Loucy (cell line): ENCODE measurements around the gene SH3PXD2A.

ENCODE experiments used
- H2AFZ ChIP-seq: fragments of 200-600 bp; sonication (generic); 2 replicates; pipeline ENCODE4 v1.6.0; 2016; ENCODE audit warnings: antibody characterized with exemption, mild to moderate bottlenecking, low read length, moderate library complexity
- H3F3A ChIP-seq: fragments of 200-600 bp; 2 replicates; pipeline ENCODE4 v1.6.0; 2016; ENCODE audit warnings: antibody characterized with exemption, low read depth, mild to moderate bottlenecking
- H3K27me3 ChIP-seq: fragments of 200-600 bp; sonication (generic); 2 replicates; pipeline ENCODE4 v1.6.1; 2014; ENCODE audit warnings: low read length, mild to moderate bottlenecking; ENCODE audit not compliant: insufficient read depth, poor library complexity, severe bottlenecking
- H3K36me3 ChIP-seq: fragments of 200-600 bp; sonication (generic); 2 replicates; pipeline ENCODE4 v1.6.1; 2016; ENCODE audit warnings: low read length; ENCODE audit not compliant: insufficient read depth
- H3K4me1 ChIP-seq: fragments of 200-600 bp; sonication (generic); 2 replicates; pipeline ENCODE4 v1.5.1; 2014; ENCODE audit warnings: low read length, mild to moderate bottlenecking; ENCODE audit not compliant: insufficient read depth, poor library complexity, severe bottlenecking
- H3K4me2 ChIP-seq: fragments of 200-600 bp; sonication (generic); 2 replicates; pipeline ENCODE4 v1.6.0; 2014; ENCODE audit warnings: antibody characterized with exemption, low read length, low read depth, mild to moderate bottlenecking; ENCODE audit not compliant: poor library complexity, severe bottlenecking
- H3K4me3 ChIP-seq: fragments of 200-600 bp; sonication (generic); 2 replicates; pipeline ENCODE4 v1.5.1; 2014; ENCODE audit warnings: low read length, mild to moderate bottlenecking, mixed read lengths; ENCODE audit not compliant: poor library complexity, severe bottlenecking
- H3K79me2 ChIP-seq: fragments of 200-600 bp; sonication (generic); 2 replicates; pipeline ENCODE4 v1.6.1; 2014; ENCODE audit warnings: low read length; ENCODE audit not compliant: insufficient read depth
- H3K9ac ChIP-seq: fragments of 200-600 bp; sonication (generic); 2 replicates; pipeline ENCODE4 v1.6.0; 2014; ENCODE audit warnings: mild to moderate bottlenecking, low read depth, low read length, moderate library complexity; ENCODE audit not compliant: poor library complexity, severe bottlenecking
- H3K9me2 ChIP-seq: fragments of 200-600 bp; sonication (generic); replicated peaks from 2 replicates; pipeline ENCODE4 v1.6.1; 2016; ENCODE audit warnings: low read depth, low read length, mixed read lengths
- H3K9me3 ChIP-seq: fragments of 200-600 bp; sonication (generic); 2 replicates; pipeline ENCODE4 v1.6.1; 2014; ENCODE audit warnings: mild to moderate bottlenecking, antibody characterized with exemption, low read length, low read depth; ENCODE audit not compliant: insufficient read depth
- H4K20me1 ChIP-seq: fragments of 200-600 bp; sonication (generic); 2 replicates; pipeline ENCODE4 v1.6.0; 2014; ENCODE audit warnings: antibody characterized with exemption, low read length, mild to moderate bottlenecking; ENCODE audit not compliant: insufficient read depth, poor library complexity, severe bottlenecking
- CTCF ChIP-seq: fragments of 200-600 bp; sonication (generic); conservative IDR thresholded peaks from 2 replicates; pipeline ENCODE4 v1.5.1; 2014; ENCODE audit warnings: mild to moderate bottlenecking, antibody characterized with exemption, low read length
- EZH2phosphoT487 ChIP-seq: fragments of 200-600 bp; IDR thresholded peaks from 2 replicates; pipeline ENCODE4 v1.6.1; 2018; ENCODE audit warnings: antibody characterized with exemption, mild to moderate bottlenecking, moderate library complexity, borderline replicate concordance

SH3PXD2A gene

DNA sequence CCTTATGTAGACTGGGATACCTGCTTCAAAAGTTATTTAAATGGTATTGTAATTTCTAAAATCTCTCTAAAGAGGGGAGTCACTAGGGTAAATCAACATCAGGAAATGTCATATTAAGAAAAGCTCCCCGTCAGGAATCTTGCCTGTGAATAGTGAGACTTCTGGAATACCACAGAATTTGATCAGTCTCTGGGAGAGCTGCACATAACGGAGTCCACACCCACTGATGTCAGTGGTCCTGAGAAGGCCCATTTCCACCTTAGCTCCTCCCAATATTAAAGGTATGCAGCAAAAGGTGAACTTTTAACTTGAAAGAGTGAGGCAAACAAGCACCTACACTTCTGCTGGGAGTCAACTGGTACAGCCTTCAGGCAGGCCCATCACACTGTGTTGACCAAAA lies 35.3 kb upstream of the SH3PXD2A start:
- peaks cover 3% of the 10 kb centered on the region for H3K4me1 ChIP-seq
- H3K79me2 ChIP-seq: no peaks in the 10 kb centered on the region
- H4K20me1 ChIP-seq: no peaks in the 10 kb centered on the region
- no peaks in the 10 kb centered on the region for H3F3A ChIP-seq
- no peak overlapping the region for H3K4me3 ChIP-seq
- H3K9ac ChIP-seq: no peak overlapping the region
- no peaks in the 10 kb centered on the region for H3K27me3 ChIP-seq
- H3K9me2 ChIP-seq: no peaks in the 10 kb centered on the region
- peaks cover 46% of the 10 kb centered on the region; the same call in 1 of the 2 replicates for H3K36me3 ChIP-seq
- no peaks in the 10 kb centered on the region for H3K9me3 ChIP-seq
- TF ChIP-seq EZH2phosphoT487: no peak
- H3K4me2 ChIP-seq: no peak overlapping the region
- no peak overlapping the region for H2AFZ ChIP-seq

DNA sequence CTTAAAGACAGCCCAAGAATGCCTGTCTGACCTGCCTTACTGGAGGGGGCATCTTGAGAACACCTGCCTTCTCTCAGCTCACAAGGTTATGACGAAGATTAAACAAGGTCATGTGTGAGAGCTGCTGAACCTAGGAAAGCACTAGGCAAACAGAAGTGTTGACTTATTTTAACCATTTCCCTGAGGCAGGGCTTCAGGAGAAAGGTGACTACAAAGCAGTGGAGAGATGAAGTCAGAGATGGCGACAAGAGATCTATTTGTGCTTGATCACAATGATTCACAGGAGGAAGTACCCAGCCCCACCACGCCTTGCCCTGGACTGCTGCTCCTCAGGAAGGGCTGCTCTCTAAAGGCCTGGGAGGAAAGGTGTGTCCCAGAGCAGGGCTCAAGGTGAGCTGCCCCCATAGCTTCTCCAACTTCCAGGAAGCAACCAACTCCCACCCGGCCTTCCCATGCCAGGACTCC lies 34.9 kb upstream of the SH3PXD2A start:
- no peaks in the 10 kb centered on the region for H3K9me2 ChIP-seq
- H3K4me3 ChIP-seq: no peak overlapping the region
- H3K9me3 ChIP-seq: no peaks in the 10 kb centered on the region
- H3K4me1 ChIP-seq: peaks cover 3% of the 10 kb centered on the region
- no peak overlapping the region for H2AFZ ChIP-seq
- no peak overlapping the region for H3K4me2 ChIP-seq
- H4K20me1 ChIP-seq: no peaks in the 10 kb centered on the region
- no peaks in the 10 kb centered on the region for H3F3A ChIP-seq
- H3K27me3 ChIP-seq: no peaks in the 10 kb centered on the region
- H3K36me3 ChIP-seq: peaks cover 43% of the 10 kb centered on the region; the same call in 1 of the 2 replicates
- TF ChIP-seq EZH2phosphoT487: no peak
- no peak for TF ChIP-seq CTCF
- H3K9ac ChIP-seq: no peak overlapping the region
- H3K79me2 ChIP-seq: no peaks in the 10 kb centered on the region

DNA sequence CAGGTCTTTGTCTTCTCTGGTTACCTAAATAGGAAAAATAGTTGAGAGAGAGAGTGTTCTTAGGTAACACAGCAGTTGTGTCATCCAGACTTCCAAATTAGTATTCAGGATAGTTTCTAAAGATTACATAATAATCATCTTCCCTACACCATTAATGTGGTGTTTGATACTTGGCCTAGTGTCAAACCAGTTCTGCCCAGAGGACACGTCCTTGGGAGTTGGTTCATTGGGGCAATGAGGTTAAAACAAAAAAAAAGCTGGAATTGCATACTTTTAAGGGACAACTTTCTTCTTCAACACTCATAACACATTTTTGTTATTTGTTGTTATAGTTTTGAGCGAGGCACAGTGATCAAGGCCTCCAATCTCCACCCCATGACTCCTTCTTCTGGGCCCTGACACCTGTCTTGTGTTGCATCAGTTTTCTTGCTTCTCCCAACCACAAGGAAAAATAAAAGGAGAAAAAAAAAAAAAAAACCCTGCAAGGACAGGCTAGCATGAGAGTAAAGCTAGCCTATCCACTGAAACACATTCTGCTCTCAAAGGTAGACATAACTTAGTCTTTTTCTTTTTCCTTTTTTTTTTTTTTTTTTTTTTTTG lies 33.8 kb upstream of the SH3PXD2A start:
- H3K9ac ChIP-seq: no peak overlapping the region
- H3K36me3 ChIP-seq: peaks cover 40% of the 10 kb centered on the region; the same call in 1 of the 2 replicates
- H4K20me1 ChIP-seq: no peaks in the 10 kb centered on the region
- no peaks in the 10 kb centered on the region for H3K4me1 ChIP-seq
- H3F3A ChIP-seq: no peaks in the 10 kb centered on the region
- no peak for TF ChIP-seq CTCF
- no peak overlapping the region for H3K4me3 ChIP-seq
- H2AFZ ChIP-seq: no peak overlapping the region
- H3K9me3 ChIP-seq: no peaks in the 10 kb centered on the region
- H3K27me3 ChIP-seq: no peaks in the 10 kb centered on the region
- H3K9me2 ChIP-seq: no peaks in the 10 kb centered on the region
- no peaks in the 10 kb centered on the region for H3K79me2 ChIP-seq
- no peak overlapping the region for H3K4me2 ChIP-seq
